NCI-H146 (cell line): ENCODE results near the gene CST9L.

Experiments used
- DNase-seq: peaks from one replicate; lab custom pipeline; 2025; lab: John Stamatoyannopoulos, UW

The CST9L gene

DNA sequence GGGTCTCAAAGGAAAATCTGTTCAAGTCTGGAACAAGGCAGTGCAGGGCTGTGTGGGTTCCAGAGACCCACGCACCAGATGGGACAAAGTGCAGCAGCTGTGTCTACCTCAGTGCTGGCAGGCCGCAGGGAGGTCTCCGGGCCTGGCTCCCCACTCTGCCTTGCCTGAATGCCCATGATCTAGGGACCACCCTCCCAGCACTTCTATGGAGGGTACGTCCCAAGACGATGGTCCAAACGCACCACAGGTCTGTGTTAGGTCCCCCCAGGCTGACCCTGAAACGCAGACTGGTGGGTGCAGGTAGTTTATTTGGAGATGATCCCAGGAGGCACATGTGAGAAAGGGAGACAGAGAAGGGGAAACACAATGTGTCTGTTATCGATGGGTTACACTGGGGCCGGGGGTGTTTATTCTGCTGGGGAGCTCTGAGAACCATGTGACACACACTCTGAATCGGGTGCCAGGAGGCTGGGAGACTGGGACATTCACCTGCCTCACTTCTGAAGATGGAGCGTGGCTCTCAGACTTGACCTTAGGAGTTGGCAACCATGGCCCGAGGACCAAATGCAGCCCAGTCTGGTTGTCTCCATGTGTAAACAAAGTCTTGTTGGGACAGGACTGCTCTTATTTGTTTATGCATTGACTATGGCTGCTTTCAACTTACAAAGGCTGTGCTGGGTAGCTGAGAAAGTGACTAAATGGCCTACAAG is 21.7 kb downstream of the CST9L start:
- DNase-seq = no peak

DNA sequence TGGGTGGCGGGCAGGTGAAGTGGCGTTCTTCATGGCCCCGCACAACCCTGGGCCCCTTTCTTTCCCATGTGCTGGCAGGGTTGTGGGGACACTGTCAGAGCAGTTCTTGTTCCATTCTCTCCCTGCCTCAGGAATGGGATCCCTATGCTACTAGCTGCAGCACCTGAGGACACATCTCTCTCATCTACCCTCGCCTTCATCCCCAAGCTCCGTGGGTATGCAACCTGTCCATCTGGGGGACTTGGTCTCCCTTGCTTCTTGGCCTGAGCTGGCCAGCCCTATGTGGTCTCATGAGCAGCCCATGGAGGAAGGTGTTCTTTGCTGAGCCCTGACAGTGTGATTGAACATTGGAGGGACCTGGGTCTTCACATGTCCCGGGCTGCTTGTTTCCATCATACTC is 24.2 kb downstream of the CST9L start:
- no peak for DNase-seq

DNA sequence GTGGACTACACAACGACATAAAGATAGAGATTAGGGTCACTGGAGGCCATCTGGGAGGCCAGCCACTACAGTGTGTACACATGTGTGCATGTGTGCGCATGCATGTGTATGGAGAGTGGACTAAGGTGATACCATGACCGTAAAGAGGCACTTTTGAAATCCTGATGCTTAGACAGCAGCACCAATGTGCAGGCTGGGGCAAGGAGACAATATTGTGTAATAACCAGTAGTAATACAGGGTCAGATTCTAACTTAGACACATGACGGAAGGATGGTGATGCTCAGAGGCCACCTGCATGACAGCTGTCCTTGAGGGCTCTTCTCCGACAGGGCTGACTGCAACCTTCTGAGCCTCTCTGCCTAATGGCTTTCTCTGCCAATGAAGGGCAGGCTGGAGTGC is 25.5 kb downstream of the CST9L start:
- no peak for DNase-seq

GRCh38 chr20:23541776-23542175 is 26.5 kb downstream of the CST9L start:
- no peak for DNase-seq

DNA sequence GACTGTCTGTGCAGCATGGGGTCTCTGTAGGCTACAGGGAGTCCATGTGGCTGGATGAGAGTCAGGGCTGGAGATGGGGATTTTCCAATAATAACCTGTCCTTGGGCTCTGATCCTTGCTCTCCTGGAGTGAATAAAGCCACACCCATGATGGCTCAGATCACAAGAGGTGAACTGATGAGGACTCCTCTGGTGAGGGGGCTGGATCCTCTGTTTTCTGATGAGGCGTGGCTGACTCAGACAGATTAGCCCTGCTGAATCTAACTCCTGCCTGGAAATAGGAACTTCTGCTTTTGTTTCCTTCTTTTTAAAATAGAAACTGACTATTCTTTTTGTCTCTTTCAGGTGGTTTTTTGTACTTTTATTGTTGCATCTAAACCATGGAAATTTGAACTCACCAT is 27.0 kb downstream of the CST9L start:
- DNase-seq = no peak

- no peak for DNase-seq
These were observed 27.7 kb downstream of the CST9L start for GRCh38 chr20:23540624-23541023.

GRCh38 chr20:23537030-23537429 is 31.3 kb downstream of the CST9L start:
- no peak for DNase-seq

GRCh38 chr20:23536328-23536974 is 31.8 kb downstream of the CST9L start:
- no peak for DNase-seq

- DNase-seq = no peak
These were observed 33.3 kb downstream of the CST9L start for GRCh38 chr20:23534801-23535593.

GRCh38 chr20:23533161-23533560 is 35.1 kb downstream of the CST9L start:
- no peak for DNase-seq

DNA sequence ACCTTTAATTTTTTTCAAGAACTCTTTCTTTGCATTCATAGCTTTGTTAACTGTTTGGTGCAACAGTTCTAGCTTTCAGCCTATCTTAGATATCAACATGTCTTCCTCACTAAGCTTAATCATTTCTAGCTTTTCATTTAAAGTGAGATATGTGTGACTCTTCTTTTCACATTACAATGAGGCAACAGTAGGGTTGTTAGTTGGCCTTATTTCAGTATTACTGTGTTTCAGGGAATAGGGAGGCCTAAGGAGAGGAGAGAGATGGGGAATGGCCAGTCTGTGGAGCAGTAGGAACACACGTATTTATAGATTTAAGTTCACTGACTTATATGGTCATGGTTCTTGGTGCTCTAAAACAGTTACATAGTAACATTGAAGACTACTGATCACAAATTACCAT is 35.8 kb downstream of the CST9L start:
- no peak for DNase-seq

DNA sequence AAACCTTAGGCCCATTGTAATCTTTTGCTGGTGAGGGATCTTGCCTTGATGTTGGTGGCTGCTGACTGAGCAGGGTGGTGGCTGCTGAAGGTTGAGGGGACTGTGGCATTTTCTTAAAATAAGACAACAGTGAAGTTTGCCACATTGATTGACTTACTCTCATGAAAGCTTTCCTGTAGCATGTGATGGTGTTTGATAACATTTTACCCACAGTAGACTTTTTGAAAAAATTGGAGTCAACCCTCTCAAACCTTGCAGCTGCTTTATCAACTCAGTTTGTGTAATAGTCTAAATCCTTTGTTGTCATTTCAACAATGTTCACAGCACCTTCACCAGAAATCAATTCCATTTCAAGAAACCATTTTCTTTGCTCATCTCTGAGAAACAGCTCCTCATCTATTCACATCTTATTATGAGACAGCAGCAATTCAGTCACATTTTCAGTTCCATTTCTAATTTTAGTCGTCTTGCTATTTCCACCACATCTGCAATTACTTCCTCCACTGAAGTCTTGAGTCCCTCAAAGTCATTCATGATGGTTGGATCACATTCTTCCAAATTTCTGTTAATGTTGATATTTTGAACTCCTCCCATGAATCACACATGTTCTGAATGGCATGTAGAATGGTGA is 37.2 kb downstream of the CST9L start:
- DNase-seq = no peak

- no peak for DNase-seq
These were observed 39.3 kb downstream of the CST9L start for GRCh38 chr20:23528867-23529431.

- DNase-seq = no peak
These were observed 41.4 kb downstream of the CST9L start for GRCh38 chr20:23526850-23527249.

DNA sequence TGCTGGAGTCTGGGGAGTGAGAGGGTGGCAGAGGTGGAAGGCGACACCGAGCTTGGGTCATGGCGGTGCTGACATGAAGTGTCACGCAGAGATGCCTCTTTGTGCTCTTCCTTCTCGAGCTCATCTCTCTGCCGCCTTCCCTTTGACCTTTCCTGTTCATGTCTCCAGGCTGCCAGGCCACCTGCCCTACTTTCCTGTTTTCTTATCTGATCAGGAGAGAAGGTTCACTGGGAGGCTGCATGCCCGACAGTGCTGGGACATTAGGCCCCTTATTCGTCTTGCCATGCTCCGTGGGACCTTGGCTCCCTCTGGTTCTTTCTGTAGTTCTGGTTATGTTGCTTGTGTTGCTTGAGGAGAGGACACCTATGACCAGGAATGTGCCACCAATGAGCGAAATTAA is 44.1 kb downstream of the CST9L start:
- DNase-seq = no peak

GRCh38 chr20:23520185-23520584 is 48.1 kb downstream of the CST9L start:
- DNase-seq = no peak

DNA sequence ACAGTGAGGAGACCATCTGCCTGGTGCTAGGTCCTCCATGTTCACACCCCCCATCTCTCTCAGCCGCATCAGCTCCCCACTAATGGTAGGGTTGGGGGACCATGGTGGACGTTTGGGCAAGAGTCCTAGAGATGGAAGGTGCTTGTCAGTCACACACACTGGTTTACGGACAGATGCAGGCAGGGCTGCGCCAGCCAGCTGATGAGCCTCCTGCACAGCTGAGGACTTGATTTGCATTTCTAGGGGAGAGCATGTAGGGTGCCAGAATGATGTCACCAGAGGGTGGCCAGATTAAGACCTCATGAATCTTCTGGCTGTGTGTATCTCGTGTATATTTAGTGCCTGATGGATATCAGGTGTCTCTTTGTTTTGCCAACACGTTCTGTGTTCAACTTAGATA is 48.7 kb downstream of the CST9L start:
- DNase-seq = no peak

DNA sequence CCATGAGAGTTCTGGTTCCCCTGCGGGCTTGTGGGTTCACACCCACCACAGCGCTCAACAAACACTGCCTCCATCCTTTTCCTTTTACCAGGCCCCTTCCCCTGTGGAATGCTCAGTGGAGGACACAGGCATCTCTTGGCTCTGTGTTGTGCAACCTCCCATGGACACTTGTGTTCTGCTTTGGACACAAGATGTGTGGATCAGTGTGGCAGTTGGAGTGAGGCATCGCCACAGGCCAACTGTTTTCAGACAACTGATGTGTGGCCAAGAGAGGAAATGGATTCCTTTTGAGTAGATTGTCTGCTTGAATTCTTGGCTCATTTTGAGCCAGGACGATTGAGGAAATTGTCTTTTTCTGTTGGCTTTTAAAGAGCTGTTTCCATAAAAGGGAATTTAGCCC is 50.6 kb downstream of the CST9L start:
- DNase-seq = no peak

DNA sequence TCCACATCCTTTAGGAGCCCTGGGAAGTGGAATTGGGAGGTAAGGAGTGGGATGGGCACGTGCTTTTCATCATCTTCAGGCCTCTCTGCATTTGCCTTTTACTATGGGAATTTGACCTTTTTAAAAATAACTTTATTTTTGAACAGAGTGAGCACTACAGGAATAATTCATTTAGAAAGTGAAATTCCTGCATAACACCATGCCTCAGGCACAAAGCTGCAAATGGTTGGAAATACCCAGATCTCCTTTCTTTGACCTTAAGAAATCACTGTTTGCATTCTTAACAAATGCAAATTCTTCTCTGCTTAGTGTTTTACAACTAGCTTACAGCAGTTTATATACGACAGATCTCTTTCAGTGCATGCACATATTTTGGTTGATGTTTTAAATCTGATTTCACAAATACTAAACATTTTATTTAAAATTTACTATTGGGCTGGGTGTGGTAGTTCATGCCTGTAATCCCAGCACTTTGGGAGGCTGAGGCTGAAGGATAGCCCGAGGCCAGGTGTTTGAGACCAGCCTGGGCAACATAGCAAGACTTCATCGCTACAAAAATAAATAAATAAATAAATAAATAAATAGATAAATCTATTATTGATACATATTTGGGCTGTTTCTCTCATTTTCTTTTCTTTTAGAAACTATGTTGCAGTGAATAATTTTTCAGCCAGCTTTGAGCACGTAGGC is 52.9 kb downstream of the CST9L start:
- DNase-seq = no peak

GRCh38 chr20:23514848-23515247 is 53.4 kb downstream of the CST9L start:
- no peak for DNase-seq
